Astrocyte (in vitro differentiated cells and primary cell): ENCODE measurements around the gene TMF1.

Source experiments
- EZH2 ChIP-seq: IDR thresholded peaks from 2 replicates; pipeline ENCODE4 v1.6.1; 2012; ENCODE audit warnings: mild to moderate bottlenecking, low read length, inconsistent platforms; ENCODE audit not compliant: insufficient read depth
- TF ChIP-seq, protein P1 (sequence below): IDR thresholded peaks from 2 replicates; pipeline ENCODE4 v1.5.1; 2011; ENCODE audit warnings: low read depth, mild to moderate bottlenecking, inconsistent platforms, low read length, moderate library complexity; ENCODE audit not compliant: insufficient read depth

DNA sequence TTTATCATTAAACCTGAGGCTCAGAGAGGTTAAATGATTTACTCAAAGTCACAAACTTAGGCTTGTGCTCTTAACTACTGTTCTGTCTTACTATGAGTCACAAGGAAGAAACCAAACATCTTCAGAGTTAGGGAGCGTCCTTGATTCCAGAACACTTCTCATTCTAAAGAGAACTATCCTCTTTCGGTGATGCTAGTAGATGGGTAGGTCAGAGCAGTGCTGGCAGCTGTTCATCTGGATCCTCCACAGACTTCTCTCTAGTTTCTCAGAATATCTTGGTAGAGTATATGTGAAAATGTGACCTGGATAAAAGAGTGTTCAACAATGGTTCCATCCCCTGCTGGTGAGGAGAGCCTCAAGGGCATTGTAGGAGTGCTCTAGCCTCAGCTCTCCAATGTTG is 35.9 kb upstream of the TMF1 start:
- no peak for TF ChIP-seq EZH2
- TF ChIP-seq, protein P1, sequence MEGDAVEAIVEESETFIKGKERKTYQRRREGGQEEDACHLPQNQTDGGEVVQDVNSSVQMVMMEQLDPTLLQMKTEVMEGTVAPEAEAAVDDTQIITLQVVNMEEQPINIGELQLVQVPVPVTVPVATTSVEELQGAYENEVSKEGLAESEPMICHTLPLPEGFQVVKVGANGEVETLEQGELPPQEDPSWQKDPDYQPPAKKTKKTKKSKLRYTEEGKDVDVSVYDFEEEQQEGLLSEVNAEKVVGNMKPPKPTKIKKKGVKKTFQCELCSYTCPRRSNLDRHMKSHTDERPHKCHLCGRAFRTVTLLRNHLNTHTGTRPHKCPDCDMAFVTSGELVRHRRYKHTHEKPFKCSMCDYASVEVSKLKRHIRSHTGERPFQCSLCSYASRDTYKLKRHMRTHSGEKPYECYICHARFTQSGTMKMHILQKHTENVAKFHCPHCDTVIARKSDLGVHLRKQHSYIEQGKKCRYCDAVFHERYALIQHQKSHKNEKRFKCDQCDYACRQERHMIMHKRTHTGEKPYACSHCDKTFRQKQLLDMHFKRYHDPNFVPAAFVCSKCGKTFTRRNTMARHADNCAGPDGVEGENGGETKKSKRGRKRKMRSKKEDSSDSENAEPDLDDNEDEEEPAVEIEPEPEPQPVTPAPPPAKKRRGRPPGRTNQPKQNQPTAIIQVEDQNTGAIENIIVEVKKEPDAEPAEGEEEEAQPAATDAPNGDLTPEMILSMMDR: no peak
